KG1 (cell line): ENCODE measurements around the gene MYO18A.

Experiments used
- DNase-seq: peaks from one replicate; lab custom pipeline; 2025; lab: John Stamatoyannopoulos, UW

Gene MYO18A

GRCh38 chr17:29080965-29081364 is 99.2 kb downstream of the MYO18A start:
- no peak for DNase-seq

GRCh38 chr17:29080323-29080722 is 99.9 kb downstream of the MYO18A start:
- DNase-seq = no peak

GRCh38 chr17:29079887-29080286 is 100.3 kb downstream of the MYO18A start:
- no peak for DNase-seq

GRCh38 chr17:29079433-29079832 is 100.8 kb downstream of the MYO18A start:
- no peak for DNase-seq

GRCh38 chr17:29078183-29079045 is 101.8 kb downstream of the MYO18A start:
- no peak for DNase-seq

- DNase-seq = no peak
These were observed 102.9 kb downstream of the MYO18A start for GRCh38 chr17:29077320-29077719.

- no peak for DNase-seq
These were observed 103.5 kb downstream of the MYO18A start for GRCh38 chr17:29076722-29077121.

- DNase-seq = no peak
These were observed 104.1 kb downstream of the MYO18A start for GRCh38 chr17:29076087-29076486.

GRCh38 chr17:29074488-29074887 is 105.7 kb downstream of the MYO18A start:
- DNase-seq = no peak

- DNase-seq = no peak
These were observed 106.7 kb downstream of the MYO18A start for GRCh38 chr17:29073520-29073919.

GRCh38 chr17:29073045-29073444 is 107.2 kb downstream of the MYO18A start:
- DNase-seq = no peak

GRCh38 chr17:29071303-29071702 is 108.9 kb downstream of the MYO18A start:
- no peak for DNase-seq

GRCh38 chr17:29070781-29071180 is 109.4 kb downstream of the MYO18A start:
- no peak for DNase-seq

- no peak for DNase-seq
These were observed 109.9 kb downstream of the MYO18A start for GRCh38 chr17:29070308-29070707.

GRCh38 chr17:29069526-29070041 is 110.6 kb downstream of the MYO18A start:
- no peak for DNase-seq

GRCh38 chr17:29068818-29069217 is 111.4 kb downstream of the MYO18A start:
- DNase-seq = no peak

GRCh38 chr17:29066606-29067005 is 113.6 kb downstream of the MYO18A start:
- no peak for DNase-seq

GRCh38 chr17:29066047-29066446 is 114.2 kb downstream of the MYO18A start:
- no peak for DNase-seq

GRCh38 chr17:29063992-29064391 is 116.2 kb downstream of the MYO18A start:
- DNase-seq = no peak

GRCh38 chr17:29062215-29062614 is 118.0 kb downstream of the MYO18A start:
- DNase-seq = no peak

- DNase-seq = no peak
These were observed 119.2 kb downstream of the MYO18A start for GRCh38 chr17:29061036-29061435.

- DNase-seq = no peak
These were observed 119.7 kb downstream of the MYO18A start for GRCh38 chr17:29060475-29060874.

GRCh38 chr17:29059281-29059680 is 120.9 kb downstream of the MYO18A start:
- no peak for DNase-seq

GRCh38 chr17:29058391-29058790 is 121.8 kb downstream of the MYO18A start:
- no peak for DNase-seq
